ENCODE data around the gene ABHD1. TPM values are rescaled to one million over a fixed set of nuclear protein-coding genes. Genes with fewer than 3 reads are reported as not detected.
A peak's percentile ranks its signal among the peaks of the same experiment; 100 is the strongest.

ABHD1 gene
- total and polyA plus RNA-seq, 4 donors: 0.09 to 2.0 (median 0.61) TPM

GRCh38 chr2:27088634-27089033 is 35.0 kb upstream of the ABHD1 start:
- peak overlapping the region; percentile 63 to 84 (median 70) for H3K4me3 ChIP-seq (ENCODE audit: low read depth in 1 of 3, low read length in 3 of 3)
- H3K27me3 ChIP-seq (ENCODE audit: control insufficient read depth in 4 of 4, insufficient read depth in 4 of 4, low read length in 3 of 4): no peaks in the 10 kb centered on the region
- 33% methylated on average over 6 of the region's 6 CpGs for WGBS
- H3K9me3 ChIP-seq (ENCODE audit: control insufficient read depth in 4 of 4, low read length in 3 of 4): no peaks in the 10 kb centered on the region
- peaks cover 11 to 66% (median 47%) of the 10 kb centered on the region in 4 donors for H3K4me1 ChIP-seq (ENCODE audit: control insufficient read depth in 4 of 4, insufficient read depth in 4 of 4, low read length in 3 of 4)
- peak overlapping the region; percentile 22 to 52 for H3K9ac ChIP-seq (ENCODE audit: low read depth in 1 of 2, low read length in 2 of 2)
- H3K27ac ChIP-seq (ENCODE audit: low read depth in 1 of 2, low read length in 2 of 2): peak overlapping the region; percentile 56 to 60
- TF ChIP-seq RXRA (IDR thresholded peaks at IDR 0.05) (no peak), FOXA1 (IDR thresholded peaks at IDR 0.05) (no peak), HNF4G (IDR thresholded peaks at IDR 0.05) (no peak), REST (IDR thresholded peaks at IDR 0.05) (no peak), CTCF (IDR thresholded peaks at IDR 0.05; ENCODE audit: low read depth, low read length, missing input control) (no peak), HNF4A (conservative IDR thresholded peaks at IDR 0.05) (no peak), ATF3 (IDR thresholded peaks at IDR 0.05) (no peak), MAX (IDR thresholded peaks at IDR 0.05) (no peak), ZBTB33 (IDR thresholded peaks at IDR 0.05) (no peak), EGR1 (IDR thresholded peaks at IDR 0.05; ENCODE audit: low read depth in 2 of 2) (no peak), YY1 (IDR thresholded peaks at IDR 0.05) (no peak), RAD21 (IDR thresholded peaks at IDR 0.05) (no peak), TAF1 (conservative IDR thresholded peaks at IDR 0.05) (no peak), SP1 (IDR thresholded peaks at IDR 0.05) (no peak), JUND (IDR thresholded peaks at IDR 0.05) (no peak), GABPA (IDR thresholded peaks at IDR 0.05 in 1 of 2, conservative IDR thresholded peaks at IDR 0.05 in 1 of 2) (no peak)
- no peak for DNase-seq (ENCODE audit: low spot score)
- H3K36me3 ChIP-seq (ENCODE audit: control insufficient read depth in 4 of 4, insufficient read depth in 3 of 4, low read depth in 1 of 4, low read length in 3 of 4): peaks cover 0 to 1% (median 0%) of the 10 kb centered on the region in 4 donors
